Stimulated activated effector memory CD8-positive, alpha-beta T cell treated with anti-CD3 and anti-CD28 coated beads, Interleukin-12 subunit alpha, Interleukin-12 subunit beta, amount 100 ng/mL, for 72 hours (primary cell): ENCODE results near the gene ADAMTS12.
A peak's percentile ranks its signal among the peaks of the same experiment; 100 is the strongest.

Experiments
- ATAC-seq: fragments of 150-1000 bp; cut with Tn5 transposase; 2 replicates; pipeline ENCODE4 v1.10.0; 2021
- DNase-seq, 2 donors: peaks; one replicate each; pipeline ENCODE4 v3.0.0; 2021 to 2022; ENCODE audit warnings: low spot score in 2 of 2
- H3K27ac Mint-ChIP-seq: one replicate; pipeline ENCODE4 v1.8.0; 2022; ENCODE audit warnings: mild to moderate bottlenecking, mixed read lengths
- H3K36me3 Mint-ChIP-seq: one replicate; pipeline ENCODE4 v1.8.0; 2022; ENCODE audit warnings: mild to moderate bottlenecking, mixed read lengths
- H3K4me1 Mint-ChIP-seq: one replicate; pipeline ENCODE4 v1.8.0; 2022; ENCODE audit warnings: mixed read lengths
- H3K4me3 Mint-ChIP-seq: one replicate; pipeline ENCODE4 v1.8.0; 2022; ENCODE audit warnings: mild to moderate bottlenecking, mixed read lengths
- H3K9me3 Mint-ChIP-seq: one replicate; pipeline ENCODE4 v1.8.0; 2022; ENCODE audit warnings: mixed read lengths

ADAMTS12 gene

DNA sequence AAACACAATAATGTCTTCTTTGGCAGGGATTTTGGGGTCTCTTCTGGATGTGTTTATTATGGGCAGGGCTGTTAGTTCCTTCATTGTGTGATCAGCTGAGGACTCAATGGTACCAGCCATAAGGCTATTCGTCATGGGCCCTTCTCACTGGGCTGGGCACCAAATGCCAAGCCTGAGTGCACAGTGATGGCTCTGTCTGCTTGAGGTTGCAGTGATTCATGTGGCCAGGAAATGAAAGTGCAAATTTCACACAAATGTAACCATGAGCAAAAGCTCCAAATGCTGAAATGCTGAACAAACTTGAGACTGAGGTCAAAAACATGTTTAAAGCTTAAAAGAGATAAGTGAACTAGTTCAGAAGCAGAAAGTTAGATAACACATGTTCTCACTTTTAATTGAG, 260.0 kb downstream of the ADAMTS12 start:
- ATAC-seq (no peak), DNase-seq (no peak)
- Mint-ChIP-seq H3K27ac (no peak overlapping the region), H3K9me3 (peaks cover 3% of the 10 kb centered on the region), H3K36me3 (no peaks in the 10 kb centered on the region), H3K4me3 (no peak overlapping the region), H3K4me1 (no peaks in the 10 kb centered on the region)

DNA sequence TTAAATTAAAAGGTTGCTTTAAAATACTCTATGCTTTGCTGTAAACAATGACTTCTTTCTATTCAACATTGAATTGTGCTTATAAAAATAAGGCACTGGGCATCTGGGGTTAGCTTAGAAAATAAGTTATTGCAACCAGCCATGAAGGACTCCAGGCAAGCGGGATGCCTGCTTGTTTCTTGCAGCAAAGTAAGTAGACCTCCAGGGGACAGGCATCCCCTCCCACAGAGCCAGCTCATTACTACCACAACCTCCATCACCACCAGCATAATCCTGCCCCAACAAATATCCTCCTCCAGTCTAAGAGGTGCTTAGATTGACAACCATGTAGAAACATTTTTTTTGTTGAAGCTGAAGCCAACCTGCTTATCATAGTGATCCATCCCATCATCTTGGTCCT, 260.7 kb downstream of the ADAMTS12 start:
- H3K4me3 Mint-ChIP-seq, result no peak overlapping the region
- no peaks in the 10 kb centered on the region for H3K36me3 Mint-ChIP-seq

GRCh38 chr5:33629999-33630398, 261.8 kb downstream of the ADAMTS12 start:
- peaks cover 3% of the 10 kb centered on the region for H3K9me3 Mint-ChIP-seq
- ATAC-seq, result no peak
- no peaks in the 10 kb centered on the region for H3K4me1 Mint-ChIP-seq
- DNase-seq, result no peak
- H3K27ac Mint-ChIP-seq, result no peak overlapping the region
- no peak overlapping the region for H3K4me3 Mint-ChIP-seq
- H3K36me3 Mint-ChIP-seq, result no peaks in the 10 kb centered on the region

More for the DNA sequence above, 260.7 kb downstream of the ADAMTS12 start:
- Mint-ChIP-seq H3K4me1 (no peaks in the 10 kb centered on the region), H3K27ac (no peak overlapping the region), H3K9me3 (peaks cover 3% of the 10 kb centered on the region)
- ATAC-seq (no peak), DNase-seq (no peak)

GRCh38 chr5:33628796-33629195, 263.0 kb downstream of the ADAMTS12 start:
- no peak overlapping the region for H3K27ac Mint-ChIP-seq
- no peaks in the 10 kb centered on the region for H3K4me1 Mint-ChIP-seq
- no peak overlapping the region for H3K4me3 Mint-ChIP-seq
- H3K9me3 Mint-ChIP-seq, result peaks cover 3% of the 10 kb centered on the region
- DNase-seq, result no peak
- no peak for ATAC-seq
- H3K36me3 Mint-ChIP-seq, result no peaks in the 10 kb centered on the region

DNA sequence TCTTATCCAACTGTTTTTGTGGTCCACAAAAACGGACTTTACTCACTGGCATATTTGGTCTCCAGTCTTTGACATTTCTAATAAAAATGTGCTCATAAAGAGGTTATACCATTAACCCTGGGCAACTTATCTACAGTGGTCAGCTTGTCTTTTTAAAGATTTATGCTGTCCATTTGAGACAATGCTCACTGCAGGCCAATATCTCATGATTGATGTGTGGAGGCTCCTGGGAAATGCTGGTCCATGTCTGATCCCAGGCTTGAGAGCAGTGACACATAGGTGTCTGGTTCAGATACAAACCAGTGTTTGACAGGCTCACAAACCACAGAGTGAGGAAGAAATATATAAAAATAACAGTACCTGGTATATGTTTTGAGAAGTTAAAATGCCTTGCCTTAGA, 270.3 kb downstream of the ADAMTS12 start:
- Mint-ChIP-seq H3K27ac (no peak overlapping the region), H3K4me3 (no peak overlapping the region), H3K36me3 (no peaks in the 10 kb centered on the region), H3K9me3 (peaks cover 4% of the 10 kb centered on the region), H3K4me1 (no peaks in the 10 kb centered on the region)
- DNase-seq (no peak), ATAC-seq (no peak)

DNA sequence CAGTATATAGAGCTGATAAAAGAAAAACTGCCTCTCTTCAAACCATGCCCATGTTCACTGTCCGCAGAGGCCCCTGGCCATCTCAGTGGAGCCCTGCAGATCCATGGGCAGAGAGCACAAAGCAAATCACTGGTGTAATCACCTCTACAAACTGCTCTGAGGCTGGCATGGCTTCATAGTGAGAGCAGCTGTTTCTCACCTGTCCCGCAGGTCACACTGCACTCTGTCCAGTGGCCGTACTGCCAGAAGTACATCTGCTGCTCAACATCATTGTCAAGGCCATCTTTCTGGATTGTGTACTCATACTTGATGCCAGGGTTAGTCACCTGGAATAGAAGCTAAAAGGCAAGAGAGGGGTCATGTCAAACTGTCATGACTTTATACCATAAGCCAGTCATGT, 277.8 kb downstream of the ADAMTS12 start:
- no peak overlapping the region for H3K4me3 Mint-ChIP-seq
- ATAC-seq, result peak; percentile 21
- no peaks in the 10 kb centered on the region for H3K36me3 Mint-ChIP-seq
- no peaks in the 10 kb centered on the region for H3K9me3 Mint-ChIP-seq
- no peak overlapping the region for H3K27ac Mint-ChIP-seq
- no peaks in the 10 kb centered on the region for H3K4me1 Mint-ChIP-seq
- no peak for DNase-seq

DNA sequence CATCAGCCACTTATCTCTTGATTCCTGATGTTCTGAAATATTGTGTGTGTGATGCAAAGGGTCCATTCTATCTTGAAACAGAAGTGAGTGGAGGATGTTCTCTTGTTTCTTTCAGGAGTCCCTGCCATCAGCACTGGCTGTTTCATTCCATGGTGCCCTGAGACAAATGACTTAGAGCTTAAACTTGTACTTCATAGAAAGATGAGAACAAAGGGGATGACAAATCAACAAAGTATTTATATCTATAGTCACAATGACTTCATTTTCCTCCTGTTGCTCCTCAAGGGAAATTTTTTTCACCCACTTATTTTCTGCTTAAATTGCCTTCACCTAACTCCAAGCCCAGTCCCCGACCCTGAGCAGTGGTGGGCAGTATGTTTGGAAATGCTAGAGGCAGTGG, 279.4 kb downstream of the ADAMTS12 start:
- H3K4me3 Mint-ChIP-seq, result no peak overlapping the region
- no peak overlapping the region for H3K27ac Mint-ChIP-seq
- no peaks in the 10 kb centered on the region for H3K4me1 Mint-ChIP-seq
- no peaks in the 10 kb centered on the region for H3K9me3 Mint-ChIP-seq
- DNase-seq (no peak), ATAC-seq (no peak)
- H3K36me3 Mint-ChIP-seq, result no peaks in the 10 kb centered on the region

DNA sequence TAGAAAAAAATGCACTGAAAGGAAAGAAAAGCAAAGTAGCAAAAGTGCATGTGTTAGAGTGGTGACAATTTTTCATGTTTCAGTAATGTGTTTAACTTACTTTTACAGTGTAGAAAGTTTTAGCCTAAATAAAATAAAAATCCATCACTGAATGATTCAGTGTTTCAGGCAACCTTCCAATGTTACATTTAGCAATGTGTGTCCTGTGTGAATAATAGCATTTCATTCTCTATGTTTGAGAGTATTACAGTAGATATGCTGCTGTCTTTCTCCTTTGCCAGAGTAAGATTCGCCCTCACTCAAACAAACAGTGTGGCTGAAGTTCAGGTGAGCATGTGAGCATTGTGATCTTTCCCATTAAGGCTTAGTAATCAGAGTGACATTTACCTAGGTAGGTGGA, 279.9 kb downstream of the ADAMTS12 start:
- DNase-seq (no peak), ATAC-seq (no peak)
- H3K9me3 Mint-ChIP-seq, result no peaks in the 10 kb centered on the region
- H3K36me3 Mint-ChIP-seq, result no peaks in the 10 kb centered on the region
- no peak overlapping the region for H3K4me3 Mint-ChIP-seq
- H3K27ac Mint-ChIP-seq, result no peak overlapping the region
- H3K4me1 Mint-ChIP-seq, result no peaks in the 10 kb centered on the region

GRCh38 chr5:33608344-33609041, 283.3 kb downstream of the ADAMTS12 start:
- H3K27ac Mint-ChIP-seq, result no peak overlapping the region

GRCh38 chr5:33604503-33604902, 287.3 kb downstream of the ADAMTS12 start:
- H3K9me3 Mint-ChIP-seq, result no peaks in the 10 kb centered on the region
- ATAC-seq (no peak), DNase-seq (no peak)
- H3K36me3 Mint-ChIP-seq, result no peaks in the 10 kb centered on the region
- no peak overlapping the region for H3K4me3 Mint-ChIP-seq
- no peak overlapping the region for H3K27ac Mint-ChIP-seq
- H3K4me1 Mint-ChIP-seq, result no peaks in the 10 kb centered on the region

More at GRCh38 chr5:33608344-33609041, 283.3 kb downstream of the ADAMTS12 start:
- DNase-seq, result no peak
- Mint-ChIP-seq H3K4me3 (no peak overlapping the region), H3K36me3 (no peaks in the 10 kb centered on the region), H3K9me3 (no peaks in the 10 kb centered on the region), H3K4me1 (no peaks in the 10 kb centered on the region)
- no peak for ATAC-seq

DNA sequence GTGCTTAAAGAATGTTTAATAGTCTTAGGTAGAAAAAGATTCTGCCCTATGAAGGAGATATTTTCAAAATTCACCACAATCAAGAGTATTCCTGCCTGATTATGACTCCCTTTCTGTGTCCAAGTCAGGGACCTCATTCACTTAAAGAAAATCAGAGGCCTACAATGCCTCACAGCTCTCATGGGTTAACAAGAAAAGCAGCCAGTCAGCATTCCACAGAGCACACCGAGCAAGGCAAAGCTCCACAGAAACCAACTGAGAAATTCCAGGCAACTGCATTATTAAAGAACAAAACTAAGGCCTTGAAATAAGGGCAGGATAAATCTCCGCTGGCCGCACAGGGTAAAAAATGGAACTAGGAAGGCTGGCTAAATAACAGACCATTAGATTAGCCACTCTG, 289.9 kb downstream of the ADAMTS12 start:
- no peak for DNase-seq
- no peak for ATAC-seq
- Mint-ChIP-seq H3K4me1 (no peaks in the 10 kb centered on the region), H3K9me3 (no peaks in the 10 kb centered on the region), H3K4me3 (no peak overlapping the region), H3K27ac (no peak overlapping the region), H3K36me3 (no peaks in the 10 kb centered on the region)

DNA sequence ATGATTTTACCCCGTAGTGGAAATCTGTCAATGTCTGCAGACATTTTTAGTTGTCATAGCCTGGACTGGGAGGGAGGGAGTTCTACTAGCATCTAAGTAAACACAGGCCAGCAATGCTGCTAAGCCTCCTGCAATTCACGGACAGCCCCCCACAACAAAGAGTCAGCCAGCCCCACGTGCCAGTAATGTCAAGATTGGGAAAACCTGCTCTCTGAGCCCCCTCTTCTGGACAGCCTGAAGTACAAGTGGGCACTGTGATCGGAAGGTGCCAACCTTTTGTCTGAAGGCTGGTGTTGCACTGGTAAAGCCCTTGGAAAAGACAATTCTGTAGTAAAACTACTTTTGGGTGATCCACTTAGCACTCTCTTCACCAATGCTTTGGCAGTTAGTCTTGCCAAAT, 296.5 kb downstream of the ADAMTS12 start:
- no peaks in the 10 kb centered on the region for H3K9me3 Mint-ChIP-seq
- H3K36me3 Mint-ChIP-seq, result no peaks in the 10 kb centered on the region
- no peak overlapping the region for H3K4me3 Mint-ChIP-seq
- H3K27ac Mint-ChIP-seq, result no peak overlapping the region
- no peak for DNase-seq
- H3K4me1 Mint-ChIP-seq, result no peaks in the 10 kb centered on the region
- ATAC-seq, result no peak

- H3K36me3 Mint-ChIP-seq, result no peaks in the 10 kb centered on the region
- no peaks in the 10 kb centered on the region for H3K9me3 Mint-ChIP-seq
- ATAC-seq (no peak), DNase-seq (no peak)
- no peaks in the 10 kb centered on the region for H3K4me1 Mint-ChIP-seq
- no peak overlapping the region for H3K4me3 Mint-ChIP-seq
- no peak overlapping the region for H3K27ac Mint-ChIP-seq
These were observed 297.8 kb downstream of the ADAMTS12 start for GRCh38 chr5:33594006-33594405.

DNA sequence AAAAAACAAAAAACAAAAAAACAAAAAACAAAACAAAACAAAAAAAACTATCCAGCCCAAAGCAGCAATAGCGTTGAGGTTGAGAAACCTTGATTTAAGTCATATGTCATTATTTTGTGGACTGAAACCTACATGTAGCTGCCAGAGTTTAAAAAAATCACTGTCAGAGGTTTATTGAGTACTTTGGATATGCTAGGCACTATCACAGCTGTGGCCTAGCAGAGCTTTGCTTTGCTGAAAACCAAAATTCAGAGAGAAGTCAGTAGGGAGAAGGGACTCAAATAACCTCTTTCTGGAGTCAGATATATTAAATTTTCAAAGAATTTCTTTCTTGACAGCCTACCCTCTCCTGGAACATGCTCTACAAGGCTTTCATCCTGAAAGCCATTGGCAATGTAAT, 299.5 kb downstream of the ADAMTS12 start:
- H3K4me1 Mint-ChIP-seq, result no peaks in the 10 kb centered on the region
- H3K36me3 Mint-ChIP-seq, result no peaks in the 10 kb centered on the region
- no peak overlapping the region for H3K27ac Mint-ChIP-seq
- no peak for DNase-seq
- no peaks in the 10 kb centered on the region for H3K9me3 Mint-ChIP-seq
- no peak for ATAC-seq
- no peak overlapping the region for H3K4me3 Mint-ChIP-seq

- H3K9me3 Mint-ChIP-seq, result no peaks in the 10 kb centered on the region
- no peak overlapping the region for H3K27ac Mint-ChIP-seq
- ATAC-seq, result peak; percentile 63
- DNase-seq, result peak; percentile 10 to 59
- H3K36me3 Mint-ChIP-seq, result no peaks in the 10 kb centered on the region
- H3K4me1 Mint-ChIP-seq, result no peaks in the 10 kb centered on the region
- no peak overlapping the region for H3K4me3 Mint-ChIP-seq
These were observed 303.0 kb downstream of the ADAMTS12 start for GRCh38 chr5:33588654-33589372.

DNA sequence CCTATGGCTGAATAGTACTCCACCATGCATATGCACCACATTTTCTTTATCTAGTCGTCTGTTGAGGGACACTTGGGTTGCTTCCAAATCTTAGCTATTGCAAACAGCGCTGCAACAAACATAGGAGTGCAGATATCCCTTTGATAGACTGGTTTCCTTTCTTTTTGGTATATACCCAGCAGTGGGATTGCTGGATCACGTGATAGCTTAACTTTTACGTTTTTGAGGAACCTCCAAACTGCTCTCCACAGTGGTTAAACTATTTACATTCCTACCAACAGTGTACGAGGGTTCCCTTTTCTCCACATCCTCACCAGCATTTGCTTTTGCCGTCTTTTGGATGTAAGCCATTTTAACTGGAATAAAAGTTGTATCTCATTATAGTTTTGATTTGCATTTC, 308.5 kb downstream of the ADAMTS12 start:
- no peak overlapping the region for H3K4me3 Mint-ChIP-seq

More for the DNA sequence above, 308.5 kb downstream of the ADAMTS12 start:
- Mint-ChIP-seq H3K36me3 (no peaks in the 10 kb centered on the region), H3K27ac (no peak overlapping the region), H3K9me3 (no peaks in the 10 kb centered on the region), H3K4me1 (no peaks in the 10 kb centered on the region)
- no peak for DNase-seq
- no peak for ATAC-seq
